ENCODE measurements around the gene RNASEH1. TPM values are rescaled to one million over a fixed set of nuclear protein-coding genes. Genes with fewer than 3 reads are reported as not detected.

Gene RNASEH1
- total RNA-seq, 2 donors from 2014 or later: 19.1 to 31.5 TPM

DNA sequence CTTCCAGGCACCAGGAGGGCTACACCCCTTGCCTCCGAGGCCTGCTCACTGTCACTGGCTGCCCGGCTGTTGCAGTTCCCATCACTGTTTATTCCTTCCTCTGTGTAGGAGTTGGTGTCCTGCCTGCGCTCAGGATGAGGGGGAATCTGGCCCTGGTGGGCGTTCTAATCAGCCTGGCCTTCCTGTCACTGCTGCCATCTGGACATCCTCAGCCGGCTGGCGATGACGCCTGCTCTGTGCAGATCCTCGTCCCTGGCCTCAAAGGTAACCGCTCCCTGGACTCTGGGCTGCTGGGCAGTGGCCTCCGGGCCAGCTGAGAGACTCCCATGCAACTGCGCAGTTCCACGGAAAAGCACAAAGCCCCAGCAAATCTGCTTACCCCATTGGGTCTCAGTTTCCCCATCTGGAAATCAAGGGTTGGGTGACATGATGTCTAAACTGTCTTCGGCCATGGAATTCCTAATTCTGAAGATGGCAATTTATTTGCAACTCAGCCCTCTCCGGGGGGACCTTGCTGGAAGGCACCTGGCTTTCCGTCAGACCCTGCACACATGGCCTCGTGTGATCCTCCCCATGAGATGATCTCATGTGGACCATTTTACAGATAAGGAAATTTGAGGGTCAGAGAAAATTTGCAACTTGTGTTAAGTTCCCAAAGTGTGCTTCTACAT is 46.2 kb upstream of the RNASEH1 start:
- no peak for TF ChIP-seq POLR2A (IDR thresholded peaks at IDR 0.05)
- TF ChIP-seq POLR2AphosphoS5 (IDR thresholded peaks at IDR 0.05): no peak
- TF ChIP-seq, protein P1, sequence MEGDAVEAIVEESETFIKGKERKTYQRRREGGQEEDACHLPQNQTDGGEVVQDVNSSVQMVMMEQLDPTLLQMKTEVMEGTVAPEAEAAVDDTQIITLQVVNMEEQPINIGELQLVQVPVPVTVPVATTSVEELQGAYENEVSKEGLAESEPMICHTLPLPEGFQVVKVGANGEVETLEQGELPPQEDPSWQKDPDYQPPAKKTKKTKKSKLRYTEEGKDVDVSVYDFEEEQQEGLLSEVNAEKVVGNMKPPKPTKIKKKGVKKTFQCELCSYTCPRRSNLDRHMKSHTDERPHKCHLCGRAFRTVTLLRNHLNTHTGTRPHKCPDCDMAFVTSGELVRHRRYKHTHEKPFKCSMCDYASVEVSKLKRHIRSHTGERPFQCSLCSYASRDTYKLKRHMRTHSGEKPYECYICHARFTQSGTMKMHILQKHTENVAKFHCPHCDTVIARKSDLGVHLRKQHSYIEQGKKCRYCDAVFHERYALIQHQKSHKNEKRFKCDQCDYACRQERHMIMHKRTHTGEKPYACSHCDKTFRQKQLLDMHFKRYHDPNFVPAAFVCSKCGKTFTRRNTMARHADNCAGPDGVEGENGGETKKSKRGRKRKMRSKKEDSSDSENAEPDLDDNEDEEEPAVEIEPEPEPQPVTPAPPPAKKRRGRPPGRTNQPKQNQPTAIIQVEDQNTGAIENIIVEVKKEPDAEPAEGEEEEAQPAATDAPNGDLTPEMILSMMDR (IDR thresholded peaks at IDR 0.05): no peak
- H3K27me3 ChIP-seq (replicated peaks; ENCODE audit: insufficient read depth): no peaks in the 10 kb centered on the region
- DNase-seq (ENCODE audit: low spot score): no peak
- H3K9me3 ChIP-seq: no peaks in the 10 kb centered on the region
- H3K4me3 ChIP-seq: no peak overlapping the region
- 87% methylated on average over 16 of the region's 16 CpGs for WGBS
- no peaks in the 10 kb centered on the region for H3K36me3 ChIP-seq
- no peaks in the 10 kb centered on the region for H3K4me1 ChIP-seq (replicated peaks)
- intact Hi-C loops (cut with DNase I): no loop called here
- no peak overlapping the region for H3K27ac ChIP-seq

- TF ChIP-seq, protein P1 (IDR thresholded peaks at IDR 0.05): no peak
- TF ChIP-seq POLR2AphosphoS5 (IDR thresholded peaks at IDR 0.05) (no peak), POLR2A (IDR thresholded peaks at IDR 0.05) (no peak)
- Histone ChIP-seq H3K36me3 (no peaks in the 10 kb centered on the region), H3K4me1 (replicated peaks) (no peaks in the 10 kb centered on the region), H3K27me3 (replicated peaks; ENCODE audit: insufficient read depth) (no peaks in the 10 kb centered on the region), H3K27ac (no peak overlapping the region), H3K9me3 (no peaks in the 10 kb centered on the region), H3K4me3 (no peak overlapping the region)
- DNase-seq (ENCODE audit: low spot score): no peak
- intact Hi-C loops (cut with DNase I): no loop called here
- WGBS: 88% methylated on average over 18 of the region's 19 CpGs
Observed at GRCh38 chr2:3603536-3604206, 45.5 kb upstream of the RNASEH1 start.

GRCh38 chr2:3602553-3603339 is 44.6 kb upstream of the RNASEH1 start:
- 84% methylated on average over 25 of the region's 25 CpGs for WGBS
- Histone ChIP-seq H3K27ac (no peak overlapping the region), H3K9me3 (no peaks in the 10 kb centered on the region), H3K27me3 (replicated peaks; ENCODE audit: insufficient read depth) (no peaks in the 10 kb centered on the region), H3K4me3 (no peak overlapping the region), H3K36me3 (no peaks in the 10 kb centered on the region), H3K4me1 (replicated peaks) (no peaks in the 10 kb centered on the region)
- no peak for DNase-seq (ENCODE audit: low spot score)
- TF ChIP-seq POLR2A (IDR thresholded peaks at IDR 0.05) (no peak), POLR2AphosphoS5 (IDR thresholded peaks at IDR 0.05) (no peak)
- TF ChIP-seq, protein P1 (IDR thresholded peaks at IDR 0.05): no peak
- intact Hi-C loops (cut with DNase I): no loop called here

GRCh38 chr2:3601561-3602271 is 43.6 kb upstream of the RNASEH1 start:
- Histone ChIP-seq H3K36me3 (no peaks in the 10 kb centered on the region), H3K4me3 (no peak overlapping the region), H3K9me3 (no peaks in the 10 kb centered on the region), H3K27me3 (replicated peaks; ENCODE audit: insufficient read depth) (no peaks in the 10 kb centered on the region), H3K27ac (no peak overlapping the region), H3K4me1 (replicated peaks) (no peaks in the 10 kb centered on the region)
- intact Hi-C loops (cut with DNase I): no loop called here
- TF ChIP-seq, protein P1 (IDR thresholded peaks at IDR 0.05): no peak
- no peak for TF ChIP-seq POLR2A (IDR thresholded peaks at IDR 0.05)
- no peak for TF ChIP-seq POLR2AphosphoS5 (IDR thresholded peaks at IDR 0.05)
- DNase-seq (ENCODE audit: low spot score): no peak
- 76% methylated on average over 22 of the region's 22 CpGs for WGBS
